ENCODE results near the gene TRIAP1.

DNA sequence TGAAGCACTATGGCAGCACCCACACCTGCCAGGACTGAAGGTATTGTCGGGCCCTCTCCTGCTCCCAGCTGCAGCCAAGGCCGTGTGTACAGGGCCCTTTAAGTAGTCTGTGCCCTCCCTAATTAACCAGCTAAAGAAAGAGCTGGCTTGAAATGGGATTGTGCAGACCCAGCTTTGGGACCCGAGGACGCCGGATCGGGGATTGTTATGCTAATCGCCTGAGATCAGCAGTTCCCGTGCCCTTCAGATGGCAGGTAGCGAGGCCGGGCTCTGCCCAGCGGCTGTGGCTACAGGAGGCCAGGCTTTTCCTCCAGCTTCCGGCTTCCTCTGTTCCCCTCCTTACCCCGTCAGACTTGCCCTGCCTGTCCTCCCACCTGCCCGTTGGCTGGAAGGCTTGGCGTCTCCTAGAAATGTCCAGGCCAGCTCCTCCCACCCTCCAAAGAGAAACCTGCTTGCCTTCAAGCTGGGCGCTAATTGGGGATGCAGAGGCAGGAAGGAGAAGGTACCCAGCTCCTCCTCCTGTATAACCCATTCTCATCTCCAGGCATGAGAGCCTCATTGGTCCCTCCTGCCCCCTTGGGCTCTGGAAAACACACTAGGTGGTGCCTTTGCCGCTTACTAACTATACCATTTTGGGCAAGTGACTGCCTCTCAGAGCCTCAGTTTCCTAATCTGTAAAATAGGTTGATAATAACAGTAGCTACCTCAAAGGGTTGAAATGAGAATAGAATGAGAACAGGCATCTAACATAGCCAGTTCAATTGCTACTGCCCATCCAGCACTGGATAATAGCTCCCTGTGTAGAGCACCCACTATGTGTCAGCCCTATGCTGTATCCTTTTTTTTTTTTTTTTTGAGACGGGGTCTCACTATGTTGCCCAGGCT, 51.5 kb downstream of the TRIAP1 start:
- TF ChIP-seq, protein P1, sequence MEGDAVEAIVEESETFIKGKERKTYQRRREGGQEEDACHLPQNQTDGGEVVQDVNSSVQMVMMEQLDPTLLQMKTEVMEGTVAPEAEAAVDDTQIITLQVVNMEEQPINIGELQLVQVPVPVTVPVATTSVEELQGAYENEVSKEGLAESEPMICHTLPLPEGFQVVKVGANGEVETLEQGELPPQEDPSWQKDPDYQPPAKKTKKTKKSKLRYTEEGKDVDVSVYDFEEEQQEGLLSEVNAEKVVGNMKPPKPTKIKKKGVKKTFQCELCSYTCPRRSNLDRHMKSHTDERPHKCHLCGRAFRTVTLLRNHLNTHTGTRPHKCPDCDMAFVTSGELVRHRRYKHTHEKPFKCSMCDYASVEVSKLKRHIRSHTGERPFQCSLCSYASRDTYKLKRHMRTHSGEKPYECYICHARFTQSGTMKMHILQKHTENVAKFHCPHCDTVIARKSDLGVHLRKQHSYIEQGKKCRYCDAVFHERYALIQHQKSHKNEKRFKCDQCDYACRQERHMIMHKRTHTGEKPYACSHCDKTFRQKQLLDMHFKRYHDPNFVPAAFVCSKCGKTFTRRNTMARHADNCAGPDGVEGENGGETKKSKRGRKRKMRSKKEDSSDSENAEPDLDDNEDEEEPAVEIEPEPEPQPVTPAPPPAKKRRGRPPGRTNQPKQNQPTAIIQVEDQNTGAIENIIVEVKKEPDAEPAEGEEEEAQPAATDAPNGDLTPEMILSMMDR (IDR thresholded peaks at IDR 0.05; ENCODE audit: low read depth, low read length): no peak
- TF ChIP-seq EZH2phosphoT487 (IDR thresholded peaks at IDR 0.05; ENCODE audit: low read depth): no peak

Data from OCI-LY3 (cell line).